Esophagus muscularis mucosa (tissue), 4 donors: Measurements from ENCODE around the gene CCDC40. TPM values are rescaled to one million over a fixed set of nuclear protein-coding genes. Genes with fewer than 3 reads are reported as not detected.

ENCODE experiments used
- DNase-seq: peaks from one replicate; pipeline ENCODE4 v3.0.0-alpha.2; 2017; ENCODE audit errors: extremely low spot score
- H3K27ac ChIP-seq, 4 donors: fragments of 200-600 bp; sonication (generic); replicated peaks in 1 of 4; 1 replicate in 3 of 4; 2 replicates in 1 of 4; pipeline ENCODE4 v1.5.1; 2016 to 2019; ENCODE audit warnings: mild to moderate bottlenecking in 1 of 4
- H3K27me3 ChIP-seq, 4 donors: fragments of 200-600 bp; sonication (generic); one replicate each; pipeline versions ENCODE4 v1.5.1 to v1.6.0; 2016 to 2019
- H3K36me3 ChIP-seq, 4 donors: fragments of 200-600 bp; sonication (generic); one replicate each; pipeline ENCODE4 v1.5.1; 2016 to 2019
- H3K4me1 ChIP-seq, 4 donors: fragments of 200-600 bp; sonication (generic); one replicate each; pipeline ENCODE4 v1.5.1; 2016 to 2019
- H3K4me3 ChIP-seq, 4 donors: fragments of 200-600 bp; sonication (generic); 1 replicate in 2 of 4; 2 replicates in 2 of 4; pipeline ENCODE4 v1.5.1; 2016 to 2019; ENCODE audit warnings: mild to moderate bottlenecking in 4 of 4, moderate library complexity in 1 of 4
- H3K9me3 ChIP-seq, 4 donors: fragments of 200-600 bp; sonication (generic); 1 replicate in 3 of 4; 2 replicates in 1 of 4; pipeline ENCODE4 v1.5.1; 2016 to 2019
- EP300 ChIP-seq: sonication (generic); formaldehyde crosslinking; IDR thresholded peaks from one replicate; pipeline ENCODE4 v1.6.1; 2017; ENCODE audit warnings: antibody characterized with exemption
- POLR2A ChIP-seq: fragments of 450-650 bp; IDR thresholded peaks from one replicate; pipeline ENCODE4 v1.6.1; 2017; ENCODE audit warnings: antibody characterized with exemption, moderate library complexity, mild to moderate bottlenecking, low read depth
- POLR2AphosphoS5 ChIP-seq, 2 donors: sonication (generic); formaldehyde crosslinking; IDR thresholded peaks; one replicate each; pipeline ENCODE4 v1.6.1; 2017; ENCODE audit warnings: antibody characterized with exemption in 2 of 2
- WGBS: methylation state at CpG from one replicate; pipeline ENCODE4 v1.1.5; 2018; 5-methylcytosine and 5-hydroxymethylcytosine counted together
- intact Hi-C: fragments of 100-400 bp; cut with DNase I; formaldehyde crosslinking; loops from one replicate; pipeline ENCODE4 v1.15.1; 2023
- total RNA-seq, 4 donors: library from RNA; depleted of rRNA; stranded (reverse); fragments of >200 nt; gene quantifications; one replicate each; pipeline versions ENCODE4 v1.1.0 to v1.2.1, GENCODE V29; 2016
- TF ChIP-seq, protein P1 (sequence below), 3 experiments: fragments of 200-600 bp in 2 of 3; fragments of 450-650 bp in 1 of 3; sonication (generic) in 2 of 3; IDR thresholded peaks; one replicate each; pipeline ENCODE4 v1.5.1; 2017 to 2019; ENCODE audit warnings: antibody characterized with exemption in 3 of 3, mild to moderate bottlenecking in 2 of 3, moderate library complexity in 1 of 3

Gene CCDC40
- total RNA-seq, 4 donors from 2014 or later: 4.9 to 9.5 (median 7.8) TPM

DNA sequence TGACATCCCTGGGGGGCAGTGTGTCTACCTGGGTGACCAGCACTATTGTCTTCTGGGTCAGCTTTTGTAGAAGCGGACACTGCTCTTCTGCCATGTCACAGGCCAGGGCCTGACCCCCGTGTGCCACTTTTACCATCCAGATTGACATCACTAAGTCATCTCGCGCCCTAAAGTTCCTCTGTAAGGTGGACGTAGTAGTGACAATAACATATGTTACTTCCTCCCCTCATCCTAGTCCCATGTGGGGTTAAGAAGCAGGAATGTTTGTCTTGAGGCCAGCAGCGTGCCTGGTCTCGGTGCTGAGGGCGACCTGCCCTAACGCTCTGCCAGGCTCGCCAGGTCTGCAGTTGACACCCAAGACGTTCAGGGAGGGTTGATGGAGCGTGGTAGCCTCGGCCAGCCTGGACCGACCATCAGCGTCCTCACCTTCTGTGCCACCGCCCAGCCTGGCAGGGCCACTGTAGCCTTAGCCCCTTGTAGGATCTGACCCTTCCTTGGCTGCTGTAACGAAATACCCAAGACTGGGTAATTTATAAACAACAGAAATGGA is 85.7 kb downstream of the CCDC40 start:
- Histone ChIP-seq H3K4me1 (no peaks in the 10 kb centered on the region), H3K4me3 (no peak overlapping the region), H3K27ac (no peak overlapping the region), H3K36me3 (peaks cover 5 to 28% (median 12%) of the 10 kb centered on the region in 4 donors), H3K27me3 (peaks cover 0 to 36% (median 0%) of the 10 kb centered on the region in 4 donors), H3K9me3 (no peaks in the 10 kb centered on the region)
- DNase-seq: no peak
- TF ChIP-seq POLR2AphosphoS5 (IDR thresholded peaks at IDR 0.05): no peak
- TF ChIP-seq, protein P1, sequence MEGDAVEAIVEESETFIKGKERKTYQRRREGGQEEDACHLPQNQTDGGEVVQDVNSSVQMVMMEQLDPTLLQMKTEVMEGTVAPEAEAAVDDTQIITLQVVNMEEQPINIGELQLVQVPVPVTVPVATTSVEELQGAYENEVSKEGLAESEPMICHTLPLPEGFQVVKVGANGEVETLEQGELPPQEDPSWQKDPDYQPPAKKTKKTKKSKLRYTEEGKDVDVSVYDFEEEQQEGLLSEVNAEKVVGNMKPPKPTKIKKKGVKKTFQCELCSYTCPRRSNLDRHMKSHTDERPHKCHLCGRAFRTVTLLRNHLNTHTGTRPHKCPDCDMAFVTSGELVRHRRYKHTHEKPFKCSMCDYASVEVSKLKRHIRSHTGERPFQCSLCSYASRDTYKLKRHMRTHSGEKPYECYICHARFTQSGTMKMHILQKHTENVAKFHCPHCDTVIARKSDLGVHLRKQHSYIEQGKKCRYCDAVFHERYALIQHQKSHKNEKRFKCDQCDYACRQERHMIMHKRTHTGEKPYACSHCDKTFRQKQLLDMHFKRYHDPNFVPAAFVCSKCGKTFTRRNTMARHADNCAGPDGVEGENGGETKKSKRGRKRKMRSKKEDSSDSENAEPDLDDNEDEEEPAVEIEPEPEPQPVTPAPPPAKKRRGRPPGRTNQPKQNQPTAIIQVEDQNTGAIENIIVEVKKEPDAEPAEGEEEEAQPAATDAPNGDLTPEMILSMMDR (IDR thresholded peaks at IDR 0.05): no peak
- TF ChIP-seq POLR2A: no peak
- no peak for TF ChIP-seq EP300
- 96% methylated on average over 10 of the region's 17 CpGs for WGBS
- intact Hi-C loops: no loop called here

DNA sequence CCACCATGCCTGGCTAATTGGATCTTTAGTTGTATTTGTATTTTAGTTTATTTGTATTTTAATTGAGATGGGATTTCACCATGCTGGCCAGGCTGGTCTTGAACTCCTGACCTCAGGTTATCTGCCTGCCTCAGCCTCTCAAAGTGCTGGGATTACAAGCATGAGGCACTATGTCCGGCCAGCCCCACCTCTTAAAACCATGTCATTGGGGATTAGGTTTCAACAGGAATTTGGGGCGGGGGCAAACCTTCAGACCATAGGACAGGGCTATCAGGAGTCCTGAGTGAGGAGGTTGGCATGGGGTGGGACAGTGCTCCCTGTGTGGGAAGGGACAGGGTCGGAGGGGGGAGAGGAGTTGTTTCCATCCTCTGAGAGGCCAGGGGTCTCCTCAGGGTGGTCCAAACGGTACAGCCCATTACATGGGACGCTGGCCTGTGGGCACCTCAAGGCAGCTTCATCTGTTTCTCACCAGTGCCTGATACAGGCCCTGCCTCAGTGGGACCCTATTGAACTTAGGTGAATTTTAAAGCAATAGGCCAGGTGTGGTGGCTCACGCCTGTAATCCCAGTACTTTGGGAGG is 86.6 kb downstream of the CCDC40 start:
- Histone ChIP-seq H3K27me3 (peaks cover 0 to 36% (median 0%) of the 10 kb centered on the region in 4 donors), H3K4me1 (no peaks in the 10 kb centered on the region), H3K27ac (no peak overlapping the region), H3K36me3 (peaks cover 0 to 19% (median 12%) of the 10 kb centered on the region in 4 donors), H3K9me3 (no peaks in the 10 kb centered on the region), H3K4me3 (no peak overlapping the region)
- no peak for DNase-seq
- intact Hi-C loops: no loop called here
- 81% methylated on average over 4 of the region's 6 CpGs for WGBS
- TF ChIP-seq EP300: no peak
- TF ChIP-seq, protein P1 (IDR thresholded peaks at IDR 0.05): no peak
- no peak for TF ChIP-seq POLR2AphosphoS5 (IDR thresholded peaks at IDR 0.05)
- no peak for TF ChIP-seq POLR2A

DNA sequence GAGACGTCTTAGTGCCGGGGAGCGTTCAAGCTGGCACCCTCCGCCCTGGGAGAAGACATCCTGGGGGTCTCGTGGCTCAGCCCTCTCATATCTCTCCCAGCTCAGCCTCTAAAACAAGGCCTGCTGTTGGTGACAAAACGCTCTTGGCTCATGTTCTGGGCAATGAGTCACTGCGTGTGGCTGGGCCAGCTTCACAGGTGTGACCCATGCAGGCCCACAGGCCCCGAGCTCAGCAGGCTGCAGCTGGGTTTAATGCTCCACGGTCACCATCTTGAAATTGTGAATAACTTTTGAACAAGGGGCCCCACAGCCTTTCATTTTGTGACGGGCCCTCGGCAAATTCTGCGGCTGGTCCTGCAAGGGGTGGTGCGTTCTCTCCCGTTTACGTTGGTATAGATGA is 87.3 kb downstream of the CCDC40 start:
- no peak overlapping the region for H3K4me3 ChIP-seq
- no peak overlapping the region for H3K27ac ChIP-seq
- H3K36me3 ChIP-seq: peaks cover 0 to 11% (median 5%) of the 10 kb centered on the region in 4 donors
- DNase-seq: no peak
- intact Hi-C loops: no loop called here
- 89% methylated on average over 14 of the region's 15 CpGs for WGBS
- no peaks in the 10 kb centered on the region for H3K9me3 ChIP-seq
- peaks cover 0 to 36% (median 0%) of the 10 kb centered on the region in 4 donors for H3K27me3 ChIP-seq
- H3K4me1 ChIP-seq: no peaks in the 10 kb centered on the region
- TF ChIP-seq POLR2A (no peak), POLR2AphosphoS5 (IDR thresholded peaks at IDR 0.05) (no peak), EP300 (no peak)
- TF ChIP-seq, protein P1 (IDR thresholded peaks at IDR 0.05): no peak

DNA sequence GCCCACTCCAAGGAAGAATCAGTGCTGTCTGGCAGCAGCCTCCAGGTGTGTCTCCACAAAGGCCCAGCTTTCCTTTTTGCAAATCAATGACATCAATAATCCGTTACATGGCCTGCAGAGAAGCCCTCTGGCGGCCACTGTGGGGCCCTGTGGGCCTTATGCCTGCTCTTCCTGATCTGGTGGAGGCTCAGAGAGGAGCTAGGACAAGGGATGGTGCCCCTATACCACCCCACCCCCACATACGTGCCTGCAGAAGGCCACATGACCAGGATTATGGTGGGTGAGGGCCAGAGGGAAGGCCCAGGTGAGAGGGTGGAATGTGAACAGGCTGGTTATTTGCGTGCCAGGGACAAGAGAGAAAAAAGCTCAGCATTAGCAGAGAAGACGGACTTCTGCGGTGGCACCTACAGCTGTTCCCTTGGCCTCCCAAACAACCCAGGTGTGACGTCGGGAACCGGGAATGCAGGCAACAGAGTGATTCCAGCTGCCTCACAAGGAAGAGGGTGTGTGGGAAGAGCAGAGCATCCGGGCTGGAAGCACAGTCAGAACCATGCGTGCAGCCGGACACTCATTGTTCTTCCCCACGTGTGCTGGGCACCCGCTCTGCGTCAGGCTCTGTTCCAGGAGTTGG is 88.0 kb downstream of the CCDC40 start:
- TF ChIP-seq POLR2A (no peak), POLR2AphosphoS5 (IDR thresholded peaks at IDR 0.05) (peak; percentile 24 to 42), EP300 (no peak)
- TF ChIP-seq, protein P1 (IDR thresholded peaks at IDR 0.05): peak in 1 of 3 experiments; percentile 22
- no peaks in the 10 kb centered on the region for H3K9me3 ChIP-seq
- intact Hi-C loops: no loop called here
- no peaks in the 10 kb centered on the region for H3K4me1 ChIP-seq
- DNase-seq: no peak
- H3K27me3 ChIP-seq: peaks cover 0 to 36% (median 0%) of the 10 kb centered on the region in 4 donors
- 56% methylated on average over 14 of the region's 15 CpGs for WGBS
- H3K36me3 ChIP-seq: peaks cover 0 to 5% (median 2%) of the 10 kb centered on the region in 4 donors
- H3K27ac ChIP-seq: no peak overlapping the region
- no peak overlapping the region for H3K4me3 ChIP-seq
